Ovary (tissue), 9 donors: ENCODE results near the gene STK17B. TPM values are rescaled to one million over a fixed set of nuclear protein-coding genes. Genes with fewer than 3 reads are reported as not detected.

ENCODE experiments used
- DNase-seq, 5 donors: peaks; one replicate each; pipeline ENCODE4 v3.0.0-alpha.2; 2019 to 2020
- H3K27ac ChIP-seq, 2 donors: fragments of 200-600 bp; one replicate each; pipeline versions ENCODE4 v1.5.1 to v1.8.0; 2019 to 2022
- H3K27me3 ChIP-seq: fragments of 200-600 bp; one replicate; pipeline ENCODE4 v1.8.0; 2022
- H3K36me3 ChIP-seq: fragments of 200-600 bp; sonication (generic); one replicate; pipeline ENCODE4 v1.5.1; 2019
- H3K4me1 ChIP-seq: one replicate; pipeline ENCODE4 v1.8.1; 2013; ENCODE audit warnings: mild to moderate bottlenecking, moderate library complexity; ENCODE audit not compliant: insufficient read depth
- H3K4me3 ChIP-seq: fragments of 200-600 bp; sonication (generic); one replicate; pipeline ENCODE4 v1.5.1; 2017
- H3K9me3 ChIP-seq, 2 donors: fragments of 200-600 bp in 1 of 2; sonication (generic) in 1 of 2; one replicate each; pipeline versions ENCODE4 v1.5.1 to v1.8.1; 2013 to 2019; ENCODE audit warnings: mild to moderate bottlenecking in 1 of 2, moderate library complexity in 1 of 2
- CTCF ChIP-seq, 3 donors: fragments of 450-650 bp in 2 of 3; fragments of 200-600 bp in 1 of 3; IDR thresholded peaks; one replicate each; pipeline versions ENCODE4 v1.5.1 to v1.8.0; 2016 to 2022; ENCODE audit warnings: antibody characterized with exemption in 3 of 3, mild to moderate bottlenecking in 1 of 3
- EP300 ChIP-seq: sonication (generic); formaldehyde crosslinking; IDR thresholded peaks from one replicate; pipeline ENCODE4 v1.6.1; 2017; ENCODE audit warnings: antibody characterized with exemption
- POLR2A ChIP-seq: fragments of 450-650 bp; IDR thresholded peaks from one replicate; pipeline ENCODE4 v1.6.1; 2017; ENCODE audit warnings: antibody characterized with exemption, mild to moderate bottlenecking, moderate library complexity
- WGBS, 3 donors: extraction: QIAGEN DNeasy Blood & Tissue Kit in 1 of 3; methylation state at CpG; one replicate each; pipeline versions ENCODE4 v1.1.5 to v1.1.7; 2013 to 2017; 5-methylcytosine and 5-hydroxymethylcytosine counted together
- intact Hi-C, 4 donors: fragments of 100-400 bp; cut with DNase I; formaldehyde crosslinking; loops; one replicate each; pipeline versions ENCODE4 v1.11.0 to v1.15.1; 2022 to 2023
- polyA plus RNA-seq, 2 donors: library from polyadenylated mRNA; stranded (reverse); fragments of 200-250 nt in 1 of 2; fragments of 350-450 nt in 1 of 2; fragmentation: Illumina TruSeq in 1 of 2; extraction: RNeasy Lipid Tissue Mini Kit (QIAGEN cat#74804) in 1 of 2; gene quantifications; one replicate each; pipeline ENCODE4 v1.2.3, GENCODE V29; 2013 to 2014
- total RNA-seq, 7 donors: library from RNA; depleted of rRNA in 2 of 7; stranded (reverse); fragments of >200 nt in 2 of 7; fragmentation: NEBNext Ultra II Directional in 3 of 7; extraction: Animal tissue kit (Norgen Biotek cat#: 25700) in 3 of 7; gene quantifications; one replicate each; pipeline versions ENCODE4 v1.1.0 to v1.2.4, GENCODE V29; 2016 to 2023
- donor health status: DM: no; HTN: no; CAD: no; lungs with moderate emphysema.
- donor health status: DM: no; HTN: no; CAD: no.
- donor health status: Bipolar disorder and iron deficiency.
- donor health status: DM: yes; HTN: yes; CAD: no.
- donor health status: DM: no; HTN: no; CAD: no.
- donor health status: DM: yes; HTN: yes; CAD: no.

The STK17B gene
- total and polyA plus RNA-seq, 9 donors, result 1.7 to 28.4 (median 4.9) TPM

- H3K4me1 ChIP-seq, result peaks cover 2% of the 10 kb centered on the region
Observed at GRCh38 chr2:196112418-196113034, 58.9 kb downstream of the STK17B start.

GRCh38 chr2:196108604-196109003 is 62.8 kb downstream of the STK17B start:
- H3K27me3 ChIP-seq, result no peaks in the 10 kb centered on the region

More at GRCh38 chr2:196112418-196113034, 58.9 kb downstream of the STK17B start:
- no peaks in the 10 kb centered on the region for H3K36me3 ChIP-seq
- H3K4me3 ChIP-seq, result no peak overlapping the region
- H3K27ac ChIP-seq, result no peak overlapping the region
- TF ChIP-seq POLR2A, result no peak
- no peak for TF ChIP-seq CTCF (IDR thresholded peaks at IDR 0.05)
- TF ChIP-seq EP300, result no peak
- WGBS, 3 donors, result 61 to 62% (median 61%) methylated on average over 5 of the region's 5 CpGs
- no peaks in the 10 kb centered on the region for H3K27me3 ChIP-seq
- no peak for DNase-seq
- H3K9me3 ChIP-seq, result no peaks in the 10 kb centered on the region
- intact Hi-C loops, result no loop called here

GRCh38 chr2:196105951-196106350 is 65.4 kb downstream of the STK17B start:
- intact Hi-C loops, result no loop called here
- TF ChIP-seq EP300, result no peak
- no peak for TF ChIP-seq CTCF (IDR thresholded peaks at IDR 0.05)
- TF ChIP-seq POLR2A, result no peak
- no peak for DNase-seq
- Histone ChIP-seq H3K27ac (no peak overlapping the region), H3K4me1 (no peaks in the 10 kb centered on the region), H3K27me3 (no peaks in the 10 kb centered on the region), H3K9me3 (no peaks in the 10 kb centered on the region), H3K4me3 (no peak overlapping the region), H3K36me3 (no peaks in the 10 kb centered on the region)
- WGBS, 3 donors, result 65 to 88% (median 79%) methylated on average over 5 of the region's 5 CpGs

More at GRCh38 chr2:196108604-196109003, 62.8 kb downstream of the STK17B start:
- Histone ChIP-seq H3K9me3 (no peaks in the 10 kb centered on the region), H3K27ac (no peak overlapping the region), H3K4me1 (peaks cover 2% of the 10 kb centered on the region), H3K36me3 (no peaks in the 10 kb centered on the region), H3K4me3 (no peak overlapping the region)
- no peak for TF ChIP-seq POLR2A
- TF ChIP-seq EP300, result no peak
- no peak for TF ChIP-seq CTCF (IDR thresholded peaks at IDR 0.05)
- DNase-seq, result no peak
- 87 to 96% (median 93%) methylated on average over 1 of the region's 1 CpG for WGBS, 3 donors
- intact Hi-C loops, result no loop called here

- 84 to 97% (median 97%) methylated on average over 4 of the region's 4 CpGs for WGBS, 3 donors
- no peaks in the 10 kb centered on the region for H3K9me3 ChIP-seq
- H3K4me3 ChIP-seq, result no peak overlapping the region
- no peaks in the 10 kb centered on the region for H3K27me3 ChIP-seq
- TF ChIP-seq POLR2A (no peak), EP300 (no peak), CTCF (IDR thresholded peaks at IDR 0.05) (no peak)
- intact Hi-C loops, result no loop called here
- H3K27ac ChIP-seq, result no peak overlapping the region
- H3K4me1 ChIP-seq, result no peaks in the 10 kb centered on the region
- H3K36me3 ChIP-seq, result no peaks in the 10 kb centered on the region
- DNase-seq, result no peak
Observed at GRCh38 chr2:196104066-196104465, 67.3 kb downstream of the STK17B start.
